Endothelial cell of umbilical vein (primary cell): ENCODE data around the gene ANAPC5. TPM values are rescaled to one million over a fixed set of nuclear protein-coding genes. Genes with fewer than 3 reads are reported as not detected.
"Not testable (repeated sequence)": the region's sequence is repeated elsewhere in the genome, so short reads cannot be mapped to it uniquely, and the experiment has no call there.

Experiments used
- BruUV-seq: library from RNA; stranded (reverse); fragments of 400-500 nt; replicated peaks from 2 replicates; lab custom pipeline; 2021; lab: Mats Ljungman, UMichigan
- CTCF ChIA-PET: fragments of 300-600, 350-600 bp; sonication (Branson Sonifier 250); formaldehyde crosslinking; loops from one replicate; lab custom pipeline; 2021; ENCODE audit warnings: antibody characterized with exemption, inconsistent platforms; lab: Charles Lee
- POLR2A ChIA-PET: fragments of 300-600, 350-600 bp; sonication (Branson Sonifier 250); formaldehyde crosslinking; loops from one replicate; lab custom pipeline; 2021; ENCODE audit warnings: antibody characterized with exemption, inconsistent platforms; lab: Charles Lee
- DNase-seq: peaks from one replicate; pipeline ENCODE4 v3.0.0-alpha.2; 2011; ENCODE audit warnings: low read depth, low spot score
- FAIRE-seq: peaks from 2 replicates; lab custom pipeline; 2011; peaks lifted over from hg19 to GRCh38; lab: Jason Lieb, UNC
- H2AFZ ChIP-seq: 2 replicates; pipeline ENCODE4 v1.6.0; 2012; ENCODE audit warnings: low read depth, low read length, control low read depth, inconsistent platforms
- H3K27ac ChIP-seq: 2 replicates; pipeline ENCODE4 v1.5.1; 2011; ENCODE audit warnings: low read depth, mild to moderate bottlenecking, control low read depth, low read length, moderate library complexity; ENCODE audit not compliant: insufficient read depth
- H3K27me3 ChIP-seq, 2 experiments: 2 replicates each; pipeline versions ENCODE4 v1.6.0 to v1.6.1; 2011; ENCODE audit warnings: low read length in 2 of 2, mixed read lengths in 1 of 2; ENCODE audit not compliant: control insufficient read depth in 2 of 2, insufficient read depth in 2 of 2
- H3K36me3 ChIP-seq, 2 experiments: 2 replicates in 1 of 2; 3 replicates in 1 of 2; pipeline ENCODE4 v1.5.1; 2011; ENCODE audit warnings: low read length in 2 of 2, mild to moderate bottlenecking in 1 of 2, moderate library complexity in 1 of 2; ENCODE audit not compliant: control insufficient read depth in 2 of 2, insufficient read depth in 2 of 2; ENCODE audit errors: extremely low read depth in 1 of 2
- H3K4me1 ChIP-seq: 3 replicates; pipeline ENCODE4 v1.5.1; 2011; ENCODE audit warnings: mild to moderate bottlenecking, low read length; ENCODE audit not compliant: control insufficient read depth, insufficient read depth; ENCODE audit errors: extremely low read depth
- H3K4me2 ChIP-seq: 2 replicates; pipeline ENCODE4 v1.6.1; 2011; ENCODE audit warnings: low read length, control low read depth, mixed read lengths; ENCODE audit not compliant: insufficient read depth
- H3K4me3 ChIP-seq, 3 experiments: fragments of 200-600 bp in 1 of 3; sonication (generic), shearing (Covaris generic) in 1 of 3; replicated peaks in 1 of 3; 2 replicates each; pipeline ENCODE4 v1.5.1; 2011 to 2016; ENCODE audit warnings: control low read depth in 3 of 3, low read length in 3 of 3, mild to moderate bottlenecking in 2 of 3, inconsistent platforms in 1 of 3, low read depth in 1 of 3, moderate library complexity in 1 of 3; ENCODE audit not compliant: insufficient read depth in 1 of 3
- H3K79me2 ChIP-seq: 2 replicates; pipeline ENCODE4 v1.6.0; 2012; ENCODE audit warnings: low read length, inconsistent platforms; ENCODE audit not compliant: control insufficient read depth, insufficient read depth
- H3K9ac ChIP-seq: replicated peaks from 2 replicates; pipeline ENCODE3; 2011; ENCODE audit warnings: low read length, control low read depth; ENCODE audit not compliant: insufficient read depth; ENCODE audit errors: extremely low read depth
- H3K9me1 ChIP-seq: replicated peaks from 3 replicates; pipeline ENCODE4 v1.6.0; 2011; ENCODE audit warnings: mild to moderate bottlenecking, low read length; ENCODE audit not compliant: control insufficient read depth, insufficient read depth; ENCODE audit errors: extremely low read depth
- H3K9me3 ChIP-seq: replicated peaks from 2 replicates; pipeline ENCODE4 v1.5.1; 2012; ENCODE audit warnings: low read length, inconsistent platforms; ENCODE audit not compliant: control insufficient read depth, insufficient read depth
- H4K20me1 ChIP-seq: replicated peaks from 2 replicates; pipeline ENCODE3; 2011; ENCODE audit warnings: mild to moderate bottlenecking, low read length; ENCODE audit not compliant: control insufficient read depth, insufficient read depth; ENCODE audit errors: extremely low read depth
- CTCF ChIP-seq, 2 donors: IDR thresholded peaks; 1 replicate in 1 of 2; 2 replicates in 1 of 2; pipeline ENCODE4 v1.5.1; 2011; ENCODE audit warnings: low read length in 2 of 2, mild to moderate bottlenecking in 2 of 2, moderate library complexity in 2 of 2, control low read depth in 1 of 2, inconsistent platforms in 1 of 2, low read depth in 1 of 2; ENCODE audit not compliant: insufficient read depth in 1 of 2; ENCODE audit errors: extremely low read depth in 1 of 2
- EZH2 ChIP-seq: IDR thresholded peaks from 2 replicates; pipeline ENCODE4 v1.6.1; 2012; ENCODE audit warnings: borderline replicate concordance, low read depth, mild to moderate bottlenecking, moderate library complexity, low read length, inconsistent platforms; ENCODE audit not compliant: severe bottlenecking
- FOS ChIP-seq: IDR thresholded peaks from 2 replicates; pipeline ENCODE4 v1.6.1; 2011; ENCODE audit warnings: mild to moderate bottlenecking, low read length, moderate library complexity, borderline replicate concordance; ENCODE audit not compliant: insufficient read depth
- GATA2 ChIP-seq: IDR thresholded peaks from 2 replicates; pipeline ENCODE4 v1.7.0; 2011; ENCODE audit warnings: low read depth, mild to moderate bottlenecking, moderate library complexity, mixed read lengths, low read length; ENCODE audit not compliant: insufficient read length, insufficient read depth
- JUN ChIP-seq: IDR thresholded peaks from 2 replicates; pipeline ENCODE4 v1.6.1; 2011; ENCODE audit warnings: borderline replicate concordance, low read depth; ENCODE audit not compliant: insufficient read length, insufficient read depth
- MYC ChIP-seq: IDR thresholded peaks from one replicate; pipeline ENCODE4 v1.6.1; 2011; ENCODE audit warnings: mild to moderate bottlenecking, low read depth, low read length
- POLR2A ChIP-seq: IDR thresholded peaks from 2 replicates; pipeline ENCODE4 v1.6.1; 2012; ENCODE audit warnings: low read depth, mild to moderate bottlenecking, control low read depth, low read length
- POLR2AphosphoS5 ChIP-seq: IDR thresholded peaks from 2 replicates; pipeline ENCODE4 v1.6.1; 2012; ENCODE audit warnings: low read depth, mild to moderate bottlenecking, control low read depth, low read length, moderate library complexity; ENCODE audit not compliant: insufficient read depth
- dilution Hi-C: fragments of 300-500 bp; cut with MboI; formaldehyde crosslinking; loops from one replicate; pipeline ENCODE4 v1.15.0; 2019; ENCODE audit warnings: low sequenced_read_pairs; ENCODE audit not compliant: extremely low pct_ligation_motif_present
- intact Hi-C: fragments of 100-400 bp; cut with micrococcal nuclease; formaldehyde crosslinking; loops from one replicate; pipeline ENCODE4 v1.10.0; 2022
- polyA plus RNA-seq, 4 experiments: library from polyadenylated mRNA; depleted of rRNA in 3 of 4; stranded (reverse) in 3 of 4; unstranded in 1 of 4; fragments of >200 nt; gene quantifications; 2 replicates each; pipeline versions ENCODE4 v1.2.1 to v1.2.3, GENCODE V29; 2011 to 2012; ENCODE audit warnings: missing spikeins in 1 of 4
- total RNA-seq: library from RNA; stranded (reverse); gene quantifications from 2 replicates; pipeline ENCODE4 v1.2.3, GENCODE V29; 2021
- TF ChIP-seq, protein P1 (sequence below): IDR thresholded peaks from 2 replicates; pipeline ENCODE4 v1.6.1; 2011; ENCODE audit not compliant: insufficient read depth, insufficient read length

The ANAPC5 gene
- total and polyA plus RNA-seq, 2 donors (not counting 3 experiments of a cell fraction or from before 2014, with no cell fraction given), result 133 to 168 TPM

DNA sequence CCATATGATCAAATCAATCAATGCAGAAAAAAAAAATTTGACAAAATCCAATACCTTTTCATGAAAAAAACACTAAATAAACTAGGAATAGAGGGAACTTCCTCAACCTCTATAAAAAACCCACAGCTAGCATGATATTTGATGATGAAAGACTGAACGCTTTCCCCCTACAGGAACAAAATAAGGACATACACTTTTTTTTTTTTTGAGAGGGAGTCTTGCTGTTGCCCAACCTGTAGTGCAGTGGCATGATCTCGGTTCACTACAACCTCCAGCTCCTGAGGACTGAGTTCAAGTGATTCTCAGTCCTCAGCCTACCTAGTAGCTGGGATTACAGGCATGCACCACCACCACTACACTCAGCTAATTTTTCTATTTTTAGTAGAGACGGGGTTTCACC, 37.8 kb downstream of the ANAPC5 start:
- Histone ChIP-seq H3K4me2 (no peak overlapping the region), H3K27me3 (no peaks in the 10 kb centered on the region), H3K36me3 (peaks cover 4 to 6% of the 10 kb centered on the region in 2 experiments), H3K4me3 (no peak overlapping the region), H3K9me3 (no peaks in the 10 kb centered on the region), H2AFZ (no peak overlapping the region), H4K20me1 (no peaks in the 10 kb centered on the region), H3K4me1 (no peaks in the 10 kb centered on the region), H3K79me2 (peaks cover 3% of the 10 kb centered on the region), H3K27ac (no peak overlapping the region), H3K9ac (no peak overlapping the region), H3K9me1 (no peaks in the 10 kb centered on the region)
- dilution Hi-C loops, result no loop called here
- FAIRE-seq (no peak), DNase-seq (no peak)
- no TSS peak for BruUV-seq
- intact Hi-C loops, result no loop called here
- CTCF ChIA-PET, result interaction anchor here (0.7 to 1.5 kb wide), 3 partner anchors 8 to 21 kb away, joined by 4 read pairs; no protein-coding TSS in a partner anchor
- TF ChIP-seq FOS (no peak), GATA2 (no peak), POLR2A (no peak), CTCF (IDR thresholded peaks at IDR 0.05; ENCODE audit: extremely low read depth in 1 of 2, insufficient read depth in 1 of 2, low read depth in 1 of 2, low read length in 2 of 2) (no peak), MYC (no peak), EZH2 (no peak), JUN (no peak), POLR2AphosphoS5 (no peak)
- TF ChIP-seq, protein P1, sequence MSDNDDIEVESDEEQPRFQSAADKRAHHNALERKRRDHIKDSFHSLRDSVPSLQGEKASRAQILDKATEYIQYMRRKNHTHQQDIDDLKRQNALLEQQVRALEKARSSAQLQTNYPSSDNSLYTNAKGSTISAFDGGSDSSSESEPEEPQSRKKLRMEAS, result no peak
- POLR2A ChIA-PET, result no interaction called here

DNA sequence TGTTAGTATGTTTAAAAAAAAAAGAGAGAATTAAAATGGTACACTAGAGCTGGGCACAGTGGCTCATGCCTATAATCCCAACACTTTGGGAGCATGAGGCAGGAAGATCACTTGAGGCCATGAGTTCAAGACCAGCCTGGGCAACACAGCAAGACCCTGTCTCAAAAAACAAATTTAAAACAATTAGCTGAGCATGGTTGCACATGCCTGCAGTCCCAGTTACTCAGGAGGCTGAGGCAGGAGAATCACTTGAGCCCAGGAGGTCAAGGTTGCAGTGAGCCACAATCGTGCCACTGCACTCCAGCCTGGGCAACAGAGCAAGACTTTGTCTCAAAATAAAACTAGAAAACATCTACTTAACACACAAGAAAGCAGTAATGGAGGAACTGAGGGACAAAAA, 42.0 kb downstream of the ANAPC5 start:
- FAIRE-seq, BruUV-seq, H3K9me3 ChIP-seq, H3K79me2 ChIP-seq, H3K4me2 ChIP-seq, dilution Hi-C loops, H2AFZ ChIP-seq, H4K20me1 ChIP-seq, H3K4me3 ChIP-seq, intact Hi-C loops, H3K4me1 ChIP-seq, H3K9ac ChIP-seq, DNase-seq, H3K9me1 ChIP-seq, H3K27me3 ChIP-seq, H3K36me3 ChIP-seq, POLR2A ChIA-PET, H3K27ac ChIP-seq: not testable (repeated sequence)
- CTCF ChIA-PET, result interaction anchor here (1.1 kb wide), 1 partner anchor 25 kb away, joined by 3 read pairs; no protein-coding TSS in a partner anchor

DNA sequence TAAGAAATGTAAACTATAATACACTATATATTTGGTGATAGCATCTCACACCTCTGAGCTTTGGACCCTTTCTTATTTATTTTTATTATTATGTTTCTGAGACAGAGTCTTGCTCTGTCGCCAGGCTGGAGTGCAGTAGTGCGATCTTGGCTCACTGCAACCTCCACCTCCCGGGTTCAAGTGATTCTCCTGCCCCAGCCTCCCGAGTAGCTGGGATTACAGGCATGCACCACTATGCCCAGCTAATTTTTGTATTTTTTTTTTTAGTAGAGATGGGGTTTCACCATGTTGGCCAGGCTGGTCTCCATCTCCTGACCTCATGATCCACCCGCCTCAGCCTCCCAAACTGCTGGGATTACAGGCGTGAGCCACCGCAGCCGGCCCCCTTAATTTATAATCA, 44.8 kb downstream of the ANAPC5 start:
- H3K27me3 ChIP-seq, dilution Hi-C loops, H3K27ac ChIP-seq, POLR2A ChIA-PET, H3K4me1 ChIP-seq, H3K36me3 ChIP-seq, H3K4me2 ChIP-seq, H3K79me2 ChIP-seq, H3K9me1 ChIP-seq, DNase-seq, H3K9me3 ChIP-seq, H2AFZ ChIP-seq, FAIRE-seq, H3K9ac ChIP-seq, H3K4me3 ChIP-seq, intact Hi-C loops, H4K20me1 ChIP-seq, BruUV-seq: not testable (repeated sequence)
- CTCF ChIA-PET, result interaction anchor here (0.5 to 1.0 kb wide), 2 partner anchors 17 to 197 kb away, joined by 3 read pairs; no protein-coding TSS in a partner anchor
